Stomach (tissue), 4 donors: ENCODE data around the gene CRIP2.

ENCODE experiments used
- CTCF ChIP-seq, 7 experiments: fragments of 450-650 bp in 4 of 7; fragments of 200-600 bp in 3 of 7; sonication (generic) in 3 of 7; IDR thresholded peaks; one replicate each; pipeline ENCODE4 v1.5.1; 2016 to 2019; ENCODE audit warnings: antibody characterized with exemption in 7 of 7, control low read depth in 2 of 7, mild to moderate bottlenecking in 1 of 7
- EP300 ChIP-seq: sonication (generic); formaldehyde crosslinking; IDR thresholded peaks from one replicate; pipeline ENCODE4 v1.6.1; 2017; ENCODE audit warnings: antibody characterized with exemption
- POLR2A ChIP-seq, 4 donors: fragments of 450-650 bp; IDR thresholded peaks; one replicate each; pipeline ENCODE4 v1.6.1; 2016; ENCODE audit warnings: antibody characterized with exemption in 4 of 4, control low read depth in 2 of 4, mild to moderate bottlenecking in 1 of 4, moderate library complexity in 1 of 4
- POLR2AphosphoS5 ChIP-seq, 3 donors: sonication (generic); formaldehyde crosslinking; IDR thresholded peaks; one replicate each; pipeline ENCODE4 v1.6.1; 2016; ENCODE audit warnings: antibody characterized with exemption in 3 of 3

DNA sequence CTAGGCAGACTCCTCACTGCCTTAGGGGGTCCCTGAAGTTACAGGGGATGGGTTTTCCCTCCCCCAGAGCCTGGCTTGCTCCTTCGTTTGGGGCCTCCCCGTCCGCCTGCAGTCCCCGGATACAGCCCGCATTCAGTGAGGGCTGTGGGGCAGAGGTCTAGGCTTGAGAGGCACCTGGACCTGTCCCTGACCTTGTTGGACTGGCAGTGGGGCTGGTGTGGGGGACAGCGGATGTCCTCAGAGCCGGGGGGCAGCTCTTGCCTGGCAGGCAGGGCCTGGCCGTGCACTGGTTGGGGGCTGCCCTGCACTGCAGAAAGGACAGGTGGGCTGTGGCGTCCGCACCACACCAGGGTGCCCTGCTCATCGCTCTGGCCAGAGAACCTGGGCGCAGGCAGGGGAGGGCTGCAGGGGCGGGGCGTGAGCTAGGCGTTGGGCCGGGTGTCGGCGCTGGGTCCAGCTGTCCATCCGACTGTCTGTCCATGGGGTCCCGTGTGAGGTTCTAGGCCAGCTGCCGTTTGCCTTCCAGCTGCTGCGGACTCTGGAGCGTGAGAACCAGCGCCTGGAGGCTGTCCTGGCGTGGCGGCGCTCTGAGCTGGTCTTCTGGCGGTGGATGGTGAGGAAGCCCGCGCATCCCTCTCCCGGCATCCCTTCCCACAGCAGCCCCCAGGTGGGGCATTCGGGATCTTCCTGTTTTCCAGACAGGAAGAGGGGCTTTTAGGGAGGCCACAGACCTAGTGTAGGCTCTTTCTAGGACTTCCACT, 22.4 kb downstream of the CRIP2 start:
- TF ChIP-seq POLR2A (IDR thresholded peaks at IDR 0.05), result no peak
- TF ChIP-seq CTCF (IDR thresholded peaks at IDR 0.05), result no peak
- TF ChIP-seq EP300, result no peak
- no peak for TF ChIP-seq POLR2AphosphoS5 (IDR thresholded peaks at IDR 0.05)
